ENCODE data around the gene ELL.
A peak's percentile ranks its signal among the peaks of the same experiment; 100 is the strongest.
"Not testable (repeated sequence)": the region's sequence is repeated elsewhere in the genome, so short reads cannot be mapped to it uniquely, and the experiment has no call there.

ELL gene

GRCh38 chr19:18521692-18522123 is at the start of gene ELL:
Gene ELL (minus strand): TSS chr19:18522070. CDS start chr19:18522055, 15 bp downstream.
- peak in 1 of 2 donors; percentile 17 for DNase-seq (ENCODE audit: low read depth in 2 of 2)

DNA sequence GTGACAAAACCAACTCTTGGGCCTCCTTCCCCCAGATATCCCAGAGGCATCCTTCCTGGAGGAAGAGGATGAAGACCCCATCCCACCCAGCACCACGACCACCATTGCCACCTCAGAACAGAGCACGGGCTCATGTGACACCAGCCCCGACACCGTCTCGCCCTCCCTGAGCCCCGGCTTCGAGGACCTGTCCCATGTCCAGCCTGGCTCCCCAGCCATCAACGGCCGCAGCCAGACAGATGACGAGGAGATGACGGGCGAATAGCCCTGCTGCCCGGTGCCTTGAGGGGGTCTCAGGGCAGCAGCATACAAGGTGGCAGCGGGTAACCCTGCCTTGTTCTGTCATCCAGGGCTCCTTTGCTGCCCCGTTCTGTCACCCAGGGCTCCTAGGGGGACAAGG is 46.5 kb upstream of the ELL start:
- no peak for DNase-seq (ENCODE audit: low read depth in 2 of 2)

DNA sequence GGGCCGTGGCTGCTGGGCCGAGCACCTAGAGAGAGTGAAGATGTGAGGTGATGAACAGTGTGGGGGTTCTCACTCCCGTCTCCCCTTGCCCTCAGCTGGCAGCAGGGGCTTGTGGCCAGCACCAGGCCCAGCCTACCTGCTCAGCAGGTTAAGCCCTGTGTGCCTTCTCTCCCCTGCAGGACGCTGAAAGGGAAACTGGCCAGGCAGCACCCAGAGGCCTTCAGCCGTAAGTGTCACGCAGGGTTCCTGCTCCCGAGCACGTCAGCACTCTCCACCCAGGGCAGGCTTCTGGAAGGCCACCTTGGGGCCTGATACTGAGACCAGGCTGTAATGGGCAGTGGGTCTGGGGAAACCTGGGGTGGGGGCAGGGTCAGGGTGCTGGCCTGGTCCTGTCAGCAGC is 45.1 kb upstream of the ELL start:
- DNase-seq (ENCODE audit: low read depth in 2 of 2) = no peak

- DNase-seq (ENCODE audit: low read depth in 2 of 2) = no peak
Measured at GRCh38 chr19:18562086-18562485, 40.2 kb upstream of the ELL start.

- DNase-seq (ENCODE audit: low read depth in 2 of 2) = no peak
Measured at GRCh38 chr19:18559685-18560084, 37.8 kb upstream of the ELL start.

DNA sequence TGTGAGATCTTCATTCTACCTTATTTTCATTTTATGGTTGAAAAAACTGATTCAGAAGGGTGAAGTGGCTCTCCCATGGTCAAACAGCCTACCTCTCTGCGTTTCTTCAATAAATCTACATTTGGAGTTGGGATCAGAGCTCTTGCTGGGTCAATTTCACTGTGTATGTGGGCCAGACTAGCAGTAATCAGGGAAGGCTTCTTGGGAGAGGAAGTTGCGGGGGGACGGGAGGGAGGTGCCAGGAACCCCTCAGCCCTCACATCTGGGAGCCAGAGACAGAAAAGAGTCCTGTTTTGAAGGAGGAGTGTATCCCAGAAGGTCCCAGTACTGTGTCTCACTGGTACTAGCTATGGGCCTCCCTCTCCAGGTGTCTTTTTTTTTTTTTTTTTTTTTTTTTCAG is 36.7 kb upstream of the ELL start:
- DNase-seq (ENCODE audit: low read depth in 2 of 2) = no peak

- DNase-seq (ENCODE audit: low read depth in 2 of 2) = no peak
Measured at GRCh38 chr19:18558202-18558555, 36.3 kb upstream of the ELL start.

- peak; percentile 91 to 96 for DNase-seq (ENCODE audit: low read depth in 2 of 2)
Measured at GRCh38 chr19:18557411-18558201, 35.7 kb upstream of the ELL start, which contains the start of gene KXD1. Gene KXD1 (plus strand): TSS chr19:18557870. CDS start chr19:18562057, 4,187 bp downstream.

- DNase-seq (ENCODE audit: low read depth in 2 of 2) = no peak
Measured at GRCh38 chr19:18551631-18552030, 29.8 kb upstream of the ELL start.

DNA sequence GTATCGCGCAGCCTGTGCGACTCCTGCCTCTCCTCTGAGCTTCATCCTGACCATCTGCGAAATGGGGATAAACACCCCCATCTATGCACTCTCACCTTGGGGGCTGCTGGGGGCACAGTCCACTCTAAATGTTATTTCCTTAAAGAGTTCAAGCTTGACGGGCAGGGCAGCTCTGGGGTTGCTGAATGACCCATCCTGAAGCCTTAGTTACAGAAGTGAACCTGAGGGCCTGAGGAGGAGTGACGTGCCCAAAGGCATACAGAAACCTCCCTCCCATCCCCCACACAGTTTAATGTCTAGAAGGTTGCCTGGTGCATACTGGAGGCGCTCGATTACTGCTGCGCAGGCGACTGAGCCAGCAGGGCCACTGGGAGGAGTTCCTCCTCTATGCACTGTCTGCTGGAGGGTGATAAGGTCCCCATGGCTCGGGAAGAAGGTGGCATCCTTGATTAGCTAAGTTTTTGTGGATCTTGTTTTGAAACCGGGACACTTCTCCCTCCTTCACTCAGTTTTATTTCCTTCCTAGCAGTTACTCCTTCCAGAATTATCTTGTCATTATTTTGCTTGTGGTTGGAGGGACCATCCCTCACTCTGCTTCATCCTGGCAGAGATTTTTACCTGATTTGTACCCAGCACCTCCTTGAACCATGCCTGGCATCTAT is 22.1 kb upstream of the ELL start:
- peak; percentile 39 to 60 for DNase-seq (ENCODE audit: low read depth in 2 of 2)

GRCh38 chr19:18542941-18543813 is 21.3 kb upstream of the ELL start, which contains the start of gene FKBP8:
Gene FKBP8 (minus strand): TSS chr19:18543573. CDS start chr19:18541970, 1,603 bp downstream.
- peak; percentile 91 to 96 for DNase-seq (ENCODE audit: low read depth in 2 of 2)

GRCh38 chr19:18541992-18542940 is 20.4 kb upstream of the ELL start:
- DNase-seq (ENCODE audit: low read depth in 2 of 2) = no peak

DNA sequence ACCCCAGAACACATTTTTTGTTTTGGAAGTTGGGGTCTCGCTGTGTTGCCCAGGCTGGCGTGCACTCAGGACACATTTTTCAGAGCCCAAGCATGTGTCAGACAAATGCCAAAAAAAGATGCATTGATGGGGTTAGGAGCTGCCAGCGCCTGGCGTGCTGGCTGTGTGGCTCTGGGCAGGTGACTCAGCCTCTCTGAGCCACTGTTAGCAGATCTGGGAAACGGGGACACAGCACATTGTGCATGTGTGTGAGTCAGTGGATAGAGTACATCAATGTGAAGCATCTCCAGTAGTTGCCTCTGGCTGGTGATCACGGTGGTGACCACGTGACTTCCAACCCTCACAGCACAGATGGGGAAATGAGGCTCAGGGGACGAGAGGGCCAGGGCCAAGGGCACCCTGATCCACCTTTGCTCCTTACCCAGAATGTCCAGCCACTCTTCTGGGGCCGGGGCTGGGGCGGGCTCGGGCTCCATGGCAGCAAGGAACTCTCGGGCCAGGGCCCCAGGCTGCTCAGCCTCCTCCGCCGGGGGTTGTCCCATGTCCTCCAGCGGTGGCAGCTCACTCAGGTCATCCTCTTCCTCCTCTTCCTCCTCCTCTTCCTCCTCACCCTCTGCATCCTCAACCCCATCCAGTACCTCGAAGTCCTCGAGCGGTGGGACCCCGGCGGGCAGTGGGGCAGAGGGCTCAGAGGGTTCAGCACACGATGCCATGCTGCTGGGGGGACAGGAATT is 19.6 kb upstream of the ELL start:
- DNase-seq (ENCODE audit: low read depth in 2 of 2) = no peak

- not testable (repeated sequence) for DNase-seq (ENCODE audit: low read depth in 2 of 2)
Measured at GRCh38 chr19:18540200-18540599, 18.3 kb upstream of the ELL start.

GRCh38 chr19:18539372-18539771 is 17.5 kb upstream of the ELL start:
- no peak for DNase-seq (ENCODE audit: low read depth in 2 of 2)

- no peak for DNase-seq (ENCODE audit: low read depth in 2 of 2)
Measured at GRCh38 chr19:18538115-18538514, 16.2 kb upstream of the ELL start.

GRCh38 chr19:18537431-18537830 is 15.6 kb upstream of the ELL start:
- no peak for DNase-seq (ENCODE audit: low read depth in 2 of 2)

- no peak for DNase-seq (ENCODE audit: low read depth in 2 of 2)
Measured at GRCh38 chr19:18536475-18536874, 14.6 kb upstream of the ELL start.

GRCh38 chr19:18533058-18533457 is 11.2 kb upstream of the ELL start:
- DNase-seq (ENCODE audit: low read depth in 2 of 2) = no peak

- DNase-seq (ENCODE audit: low read depth in 2 of 2) = no peak
Measured at GRCh38 chr19:18532168-18532890, 10.5 kb upstream of the ELL start.
